ENCODE measurements around the gene CMIP. TPM values are rescaled to one million over a fixed set of nuclear protein-coding genes. Genes with fewer than 3 reads are reported as not detected.
"Not testable (repeated sequence)": the region's sequence is repeated elsewhere in the genome, so short reads cannot be mapped to it uniquely, and the experiment has no call there.

CMIP gene
- total RNA-seq, 1 donor from 2014 or later = 6.6 TPM

- H3K27me3 Mint-ChIP-seq (ENCODE audit: insufficient read depth, low read depth) = peaks cover 7% of the 10 kb centered on the region
- no peak for DNase-seq (ENCODE audit: low spot score)
Measured at GRCh38 chr16:81740169-81740568, 295.6 kb downstream of the CMIP start.

GRCh38 chr16:81741430-81741770, 296.8 kb downstream of the CMIP start:
- not testable (repeated sequence) for H3K4me1 ChIP-seq; H3K27ac Mint-ChIP-seq; H3F3A ChIP-seq (ENCODE audit: low read depth); H3K4me3 ChIP-seq; H3K4me3 Mint-ChIP-seq; H3K9ac ChIP-seq; H3K4me2 ChIP-seq; DNase-seq (ENCODE audit: low spot score); H3K36me3 Mint-ChIP-seq; H4K20me1 ChIP-seq (ENCODE audit: low read depth); H3K27ac ChIP-seq; H3K27me3 Mint-ChIP-seq (ENCODE audit: insufficient read depth, low read depth); H3K9me3 ChIP-seq (ENCODE audit: low read depth); H2AFZ ChIP-seq (replicated peaks); H3K9me3 Mint-ChIP-seq; H3K36me3 ChIP-seq; H3K79me2 ChIP-seq (ENCODE audit: low read depth)
- H3K4me1 Mint-ChIP-seq = peaks cover 17% of the 10 kb centered on the region
- peaks cover 15% of the 10 kb centered on the region for H3K27me3 ChIP-seq

More at GRCh38 chr16:81740169-81740568, 295.6 kb downstream of the CMIP start:
- Histone ChIP-seq H4K20me1 (ENCODE audit: low read depth) (no peaks in the 10 kb centered on the region), H3K4me2 (no peak overlapping the region), H3K9ac (no peak overlapping the region), H3K4me3 (no peak overlapping the region), H3K9me3 (ENCODE audit: low read depth) (no peaks in the 10 kb centered on the region), H3K27me3 (peaks cover 15% of the 10 kb centered on the region), H3K27ac (no peak overlapping the region), H3K36me3 (no peaks in the 10 kb centered on the region), H3K79me2 (ENCODE audit: low read depth) (no peaks in the 10 kb centered on the region), H2AFZ (replicated peaks) (no peak overlapping the region), H3F3A (ENCODE audit: low read depth) (no peaks in the 10 kb centered on the region), H3K4me1 (peaks cover 4% of the 10 kb centered on the region)
- Mint-ChIP-seq H3K4me1 (peaks cover 10% of the 10 kb centered on the region), H3K4me3 (no peak overlapping the region), H3K9me3 (no peaks in the 10 kb centered on the region), H3K27ac (no peak overlapping the region), H3K36me3 (no peaks in the 10 kb centered on the region)
- TF ChIP-seq EZH2phosphoT487 (IDR thresholded peaks at IDR 0.05) (no peak), CTCF (IDR thresholded peaks at IDR 0.05) (no peak), EZH2 (IDR thresholded peaks at IDR 0.05) (no peak)

GRCh38 chr16:81744385-81744784, 299.8 kb downstream of the CMIP start:
- DNase-seq (ENCODE audit: low spot score) = no peak
- TF ChIP-seq CTCF (IDR thresholded peaks at IDR 0.05) (no peak), EZH2 (IDR thresholded peaks at IDR 0.05) (no peak), EZH2phosphoT487 (IDR thresholded peaks at IDR 0.05) (no peak)

GRCh38 chr16:81744911-81745310, 300.3 kb downstream of the CMIP start:
- Mint-ChIP-seq H3K27ac (peak overlapping the region; percentile 69), H3K9me3 (no peaks in the 10 kb centered on the region), H3K4me1 (peaks cover 7% of the 10 kb centered on the region), H3K36me3 (no peaks in the 10 kb centered on the region), H3K4me3 (no peak overlapping the region), H3K27me3 (ENCODE audit: insufficient read depth, low read depth) (peaks cover 5% of the 10 kb centered on the region)
- no peak for TF ChIP-seq CTCF (IDR thresholded peaks at IDR 0.05)
- TF ChIP-seq EZH2phosphoT487 (IDR thresholded peaks at IDR 0.05) = no peak
- TF ChIP-seq EZH2 (IDR thresholded peaks at IDR 0.05) = no peak
- Histone ChIP-seq H3F3A (ENCODE audit: low read depth) (peaks cover 6% of the 10 kb centered on the region), H3K9me3 (ENCODE audit: low read depth) (no peaks in the 10 kb centered on the region), H3K4me3 (no peak overlapping the region), H2AFZ (replicated peaks) (peak overlapping the region; percentile 26), H3K9ac (no peak overlapping the region), H3K36me3 (no peaks in the 10 kb centered on the region), H3K4me1 (no peaks in the 10 kb centered on the region), H4K20me1 (ENCODE audit: low read depth) (no peaks in the 10 kb centered on the region), H3K4me2 (no peak overlapping the region), H3K27me3 (peaks cover 15% of the 10 kb centered on the region), H3K27ac (no peak overlapping the region), H3K79me2 (ENCODE audit: low read depth) (no peaks in the 10 kb centered on the region)
- DNase-seq (ENCODE audit: low spot score) = no peak

More at GRCh38 chr16:81744385-81744784, 299.8 kb downstream of the CMIP start:
- peaks cover 5% of the 10 kb centered on the region for H3K27me3 Mint-ChIP-seq (ENCODE audit: insufficient read depth, low read depth)
- no peak overlapping the region for H3K4me2 ChIP-seq
- H4K20me1 ChIP-seq (ENCODE audit: low read depth) = no peaks in the 10 kb centered on the region
- no peak overlapping the region for H3K27ac ChIP-seq
- H3K9me3 ChIP-seq (ENCODE audit: low read depth) = no peaks in the 10 kb centered on the region
- H3K27ac Mint-ChIP-seq = peak overlapping the region; percentile 69
- H3K4me1 ChIP-seq = no peaks in the 10 kb centered on the region
- no peak overlapping the region for H3K9ac ChIP-seq
- peaks cover 7% of the 10 kb centered on the region for H3K4me1 Mint-ChIP-seq
- no peaks in the 10 kb centered on the region for H3K9me3 Mint-ChIP-seq
- H3K36me3 Mint-ChIP-seq = no peaks in the 10 kb centered on the region
- peaks cover 15% of the 10 kb centered on the region for H3K27me3 ChIP-seq
- H3F3A ChIP-seq (ENCODE audit: low read depth) = peaks cover 6% of the 10 kb centered on the region
- H3K4me3 Mint-ChIP-seq = no peak overlapping the region
- no peak overlapping the region for H2AFZ ChIP-seq (replicated peaks)
- no peak overlapping the region for H3K4me3 ChIP-seq
- H3K36me3 ChIP-seq = no peaks in the 10 kb centered on the region
- H3K79me2 ChIP-seq (ENCODE audit: low read depth) = no peaks in the 10 kb centered on the region

Data from neural progenitor cell (in vitro differentiated cells).